Thyroid gland (tissue), 4 donors: ENCODE data around the gene NLGN1.

Source experiments
- CTCF ChIP-seq, 6 experiments: fragments of 200-600 bp in 3 of 6; fragments of 450-650 bp in 3 of 6; sonication (generic) in 3 of 6; IDR thresholded peaks; one replicate each; pipeline ENCODE4 v1.5.1; 2016 to 2019; ENCODE audit warnings: antibody characterized with exemption in 6 of 6, mild to moderate bottlenecking in 2 of 6, inconsistent platforms in 1 of 6, moderate library complexity in 1 of 6
- POLR2A ChIP-seq, 2 donors: fragments of 450-650 bp; IDR thresholded peaks; one replicate each; pipeline ENCODE4 v1.6.1; 2017; ENCODE audit warnings: antibody characterized with exemption in 2 of 2, mild to moderate bottlenecking in 2 of 2, moderate library complexity in 1 of 2

GRCh38 chr3:173745952-173746682 is 348.6 kb downstream of the NLGN1 start:
- no peak for TF ChIP-seq CTCF (IDR thresholded peaks at IDR 0.05)
- no peak for TF ChIP-seq POLR2A (IDR thresholded peaks at IDR 0.05)
